ENCODE results near the gene CORIN. TPM values are rescaled to one million over a fixed set of nuclear protein-coding genes. Genes with fewer than 3 reads are reported as not detected.

Gene CORIN
- polyA plus RNA-seq, 1 of the 3 experiments (the other 2 are of a cell fraction) = 1.1 TPM

GRCh38 chr4:47570816-47571215 lies 267.1 kb downstream of the CORIN start:
- Histone ChIP-seq H3K36me3 (replicated peaks in 1 of 2; ENCODE audit: control insufficient read depth in 1 of 2, insufficient read depth in 2 of 2, low read length in 1 of 2) (peaks cover 29 to 31% of the 10 kb centered on the region in 2 experiments), H3K9me3 (no peaks in the 10 kb centered on the region), H3K79me2 (ENCODE audit: insufficient read depth) (no peaks in the 10 kb centered on the region), H3K9me2 (no peaks in the 10 kb centered on the region), H3K4me3 (ENCODE audit: low read depth in 2 of 2, low read length in 1 of 2) (no peak overlapping the region), H3K4me1 (ENCODE audit: control insufficient read depth in 1 of 2, insufficient read depth in 2 of 2, low read depth in 1 of 2, low read length in 1 of 2) (no peaks in the 10 kb centered on the region), H3K27ac (ENCODE audit: low read depth in 2 of 2, low read length in 1 of 2) (no peak overlapping the region), H2AFZ (ENCODE audit: low read depth) (no peak overlapping the region), H3K27me3 (ENCODE audit: insufficient read depth) (no peaks in the 10 kb centered on the region), H3K4me2 (no peak overlapping the region), H4K20me1 (ENCODE audit: insufficient read depth) (no peaks in the 10 kb centered on the region), H3K9ac (no peak overlapping the region), H3F3A (replicated peaks; ENCODE audit: insufficient read depth) (no peaks in the 10 kb centered on the region)
- ChIA-PET POLR2A (no interaction called here), CTCF (interaction anchor here (1.0 kb wide), 1 partner anchor 9 kb away, joined by 3 read pairs; no protein-coding TSS in a partner anchor)
- no peak for DNase-seq
- TF ChIP-seq GABPA (IDR thresholded peaks at IDR 0.05; ENCODE audit: low read depth) (no peak), USF2 (IDR thresholded peaks at IDR 0.05; ENCODE audit: borderline replicate concordance, low read depth, low read length) (no peak), FOSL2 (IDR thresholded peaks at IDR 0.05; ENCODE audit: borderline replicate concordance, low read depth) (no peak), MAX (IDR thresholded peaks at IDR 0.05; ENCODE audit: low read depth) (no peak), IRF3 (IDR thresholded peaks at IDR 0.05; ENCODE audit: low read depth, low read length) (no peak), FOXJ3 (CRISPR knock-in tag; IDR thresholded peaks at IDR 0.05) (no peak), POLR2AphosphoS5 (IDR thresholded peaks at IDR 0.05; ENCODE audit: low read depth, low read length) (no peak), RXRA (IDR thresholded peaks at IDR 0.05; ENCODE audit: borderline replicate concordance, low read depth) (no peak), RFX5 (IDR thresholded peaks at IDR 0.05; ENCODE audit: low read length) (no peak)

GRCh38 chr4:47567511-47567910 lies 270.4 kb downstream of the CORIN start:
- Histone ChIP-seq H3K4me1 (ENCODE audit: control insufficient read depth in 1 of 2, insufficient read depth in 2 of 2, low read depth in 1 of 2, low read length in 1 of 2) (no peaks in the 10 kb centered on the region; a peak in 1 of 4 replicates), H3K9me2 (no peaks in the 10 kb centered on the region), H3F3A (replicated peaks; ENCODE audit: insufficient read depth) (no peaks in the 10 kb centered on the region), H3K4me3 (ENCODE audit: low read depth in 2 of 2, low read length in 1 of 2) (no peak overlapping the region), H3K79me2 (ENCODE audit: insufficient read depth) (no peaks in the 10 kb centered on the region), H3K27ac (ENCODE audit: low read depth in 2 of 2, low read length in 1 of 2) (no peak overlapping the region), H3K27me3 (ENCODE audit: insufficient read depth) (no peaks in the 10 kb centered on the region), H3K9me3 (no peaks in the 10 kb centered on the region), H3K9ac (no peak overlapping the region), H2AFZ (ENCODE audit: low read depth) (no peak overlapping the region), H3K4me2 (no peak overlapping the region), H3K36me3 (replicated peaks in 1 of 2; ENCODE audit: control insufficient read depth in 1 of 2, insufficient read depth in 2 of 2, low read length in 1 of 2) (peaks cover 15 to 16% of the 10 kb centered on the region in 2 experiments), H4K20me1 (ENCODE audit: insufficient read depth) (no peaks in the 10 kb centered on the region)
- DNase-seq = no peak
- no peak for TF ChIP-seq JUND (IDR thresholded peaks at IDR 0.05)
- WGBS (ENCODE audit: low lambda C conversion rate) = 90% methylated on average over 1 of the region's 1 CpG
- POLR2A ChIA-PET = no interaction called here
- CTCF ChIA-PET = interaction anchor here (0.7 to 1.7 kb wide), 4 partner anchors 10 to 363 kb away, joined by 3 to 4 read pairs (median 4); no protein-coding TSS in a partner anchor

GRCh38 chr4:47566969-47567368 lies 270.9 kb downstream of the CORIN start:
- Histone ChIP-seq H3K9me2 (no peaks in the 10 kb centered on the region), H3K9ac (no peak overlapping the region), H3K36me3 (replicated peaks in 1 of 2; ENCODE audit: control insufficient read depth in 1 of 2, insufficient read depth in 2 of 2, low read length in 1 of 2) (peaks cover 14 to 17% of the 10 kb centered on the region in 2 experiments), H3K4me2 (no peak overlapping the region), H3F3A (replicated peaks; ENCODE audit: insufficient read depth) (no peaks in the 10 kb centered on the region), H3K27ac (ENCODE audit: low read depth in 2 of 2, low read length in 1 of 2) (no peak overlapping the region), H3K9me3 (no peaks in the 10 kb centered on the region), H3K27me3 (ENCODE audit: insufficient read depth) (no peaks in the 10 kb centered on the region), H3K79me2 (ENCODE audit: insufficient read depth) (no peaks in the 10 kb centered on the region), H2AFZ (ENCODE audit: low read depth) (no peak overlapping the region), H4K20me1 (ENCODE audit: insufficient read depth) (no peaks in the 10 kb centered on the region), H3K4me1 (ENCODE audit: control insufficient read depth in 1 of 2, insufficient read depth in 2 of 2, low read depth in 1 of 2, low read length in 1 of 2) (peaks cover under 1 to 4% of the 10 kb centered on the region in 2 experiments; a peak in 2 of 4 replicates), H3K4me3 (ENCODE audit: low read depth in 2 of 2, low read length in 1 of 2) (no peak overlapping the region)
- ChIA-PET CTCF (interaction anchor here (0.9 to 1.7 kb wide), 5 partner anchors 11 to 363 kb away, joined by 3 to 4 read pairs (median 3); no protein-coding TSS in a partner anchor), POLR2A (no interaction called here)
- DNase-seq = no peak
- no peak for TF ChIP-seq RFX5 (IDR thresholded peaks at IDR 0.05; ENCODE audit: low read length)
- TF ChIP-seq ZBTB33 (IDR thresholded peaks at IDR 0.05; ENCODE audit: borderline replicate concordance, low read depth) = no peak
- TF ChIP-seq FOSL2 (IDR thresholded peaks at IDR 0.05; ENCODE audit: borderline replicate concordance, low read depth) = no peak
- TF ChIP-seq NFIC (IDR thresholded peaks at IDR 0.05; ENCODE audit: borderline replicate concordance) = no peak
- TF ChIP-seq MAX (IDR thresholded peaks at IDR 0.05; ENCODE audit: low read depth) = no peak
- no peak for TF ChIP-seq MEF2A (IDR thresholded peaks at IDR 0.05; ENCODE audit: borderline replicate concordance, low read depth)
- TF ChIP-seq RCOR1 (IDR thresholded peaks at IDR 0.05; ENCODE audit: low read length) = no peak
- no peak for TF ChIP-seq FOXJ3 (CRISPR knock-in tag; IDR thresholded peaks at IDR 0.05)
- TF ChIP-seq CTCF (IDR thresholded peaks at IDR 0.05) = no peak
- TF ChIP-seq POLR2AphosphoS5 (IDR thresholded peaks at IDR 0.05; ENCODE audit: low read depth, low read length) = no peak
- no peak for TF ChIP-seq JUND (IDR thresholded peaks at IDR 0.05)

Measured in SK-N-SH (cell line).